A673 (cell line): ENCODE data around the gene ATP7B. TPM values are rescaled to one million over a fixed set of nuclear protein-coding genes. Genes with fewer than 3 reads are reported as not detected.

Experiments
- BruUV-seq: library from RNA; stranded (reverse); fragments of 400-500 nt; replicated peaks from 2 replicates; lab custom pipeline; 2021; lab: Mats Ljungman, UMichigan
- CTCF ChIA-PET: fragments of 300-600 bp; sonication (Branson Sonifier 250); formaldehyde crosslinking; loops from one replicate; lab custom pipeline; 2022; ENCODE audit warnings: antibody characterized with exemption; lab: Charles Lee
- POLR2A ChIA-PET: fragments of 300-600 bp; sonication (Branson Sonifier 250); formaldehyde crosslinking; loops from one replicate; lab custom pipeline; 2022; ENCODE audit warnings: antibody characterized with exemption; ENCODE audit not compliant: low non-redundant PET; lab: Charles Lee
- DNase-seq: peaks from one replicate; pipeline ENCODE4 v3.0.0-alpha.2; 2015; ENCODE audit warnings: low spot score
- H3K27ac ChIP-seq: fragments of 200-600 bp; sonication (generic); 2 replicates; pipeline ENCODE4 v1.5.1; 2016; ENCODE audit warnings: mixed run types, low read depth, mild to moderate bottlenecking, mixed read lengths, antibody characterized with exemption, low read length; ENCODE audit not compliant: poor library complexity, severe bottlenecking
- H3K27me3 ChIP-seq: fragments of 200-600 bp; sonication (generic); replicated peaks from 2 replicates; pipeline ENCODE4 v1.6.1; 2017; ENCODE audit warnings: mixed run types, low read depth, mild to moderate bottlenecking, mixed read lengths, antibody characterized with exemption, low read length; ENCODE audit not compliant: insufficient read depth, poor library complexity
- H3K36me3 ChIP-seq: fragments of 200-600 bp; sonication (generic); 2 replicates; pipeline ENCODE4 v1.6.1; 2016; ENCODE audit warnings: mixed run types, mild to moderate bottlenecking, mixed read lengths, antibody characterized with exemption, low read length; ENCODE audit not compliant: insufficient read depth, poor library complexity, severe bottlenecking
- H3K4me1 ChIP-seq: fragments of 200-600 bp; sonication (generic); 2 replicates; pipeline ENCODE4 v1.6.1; 2017; ENCODE audit warnings: mixed run types, mild to moderate bottlenecking, mixed read lengths, antibody characterized with exemption, low read length; ENCODE audit not compliant: insufficient read depth, poor library complexity, severe bottlenecking
- H3K4me3 ChIP-seq: fragments of 200-600 bp; sonication (generic); 2 replicates; pipeline ENCODE4 v1.5.1; 2016; ENCODE audit warnings: low read depth, mixed run types, mild to moderate bottlenecking, mixed read lengths, low read length; ENCODE audit not compliant: poor library complexity, severe bottlenecking
- H3K9me3 ChIP-seq: fragments of 200-600 bp; sonication (generic); 2 replicates; pipeline ENCODE4 v1.6.1; 2016; ENCODE audit warnings: mixed run types, low read depth, mild to moderate bottlenecking, mixed read lengths, antibody characterized with exemption, low read length; ENCODE audit not compliant: poor library complexity, severe bottlenecking
- EZH2 ChIP-seq: fragments of 200-600 bp; sonication (generic); IDR thresholded peaks from 2 replicates; pipeline ENCODE4 v1.6.1; 2017; ENCODE audit warnings: borderline replicate concordance, low read depth, mild to moderate bottlenecking, mixed read lengths, antibody characterized with exemption, low read length; ENCODE audit not compliant: poor library complexity, severe bottlenecking
- intact Hi-C: fragments of 100-400 bp; cut with micrococcal nuclease; formaldehyde crosslinking; loops from one replicate; pipeline ENCODE4 v1.10.0; 2022; ENCODE audit not compliant: unreplicated experiment
- total RNA-seq: library from RNA; stranded (reverse); gene quantifications from 2 replicates; pipeline ENCODE4 v1.2.3, GENCODE V29; 2021
- TF ChIP-seq, protein P1 (sequence below): fragments of 300-800, 200-600 bp; sonication (generic); conservative IDR thresholded peaks from 2 replicates; pipeline ENCODE4 v1.5.1; 2017; ENCODE audit warnings: low read depth, mild to moderate bottlenecking, antibody characterized with exemption, low read length, moderate library complexity, mixed read lengths

The ATP7B gene
- total RNA-seq, 1 experiment from 2014 or later = 2.9 TPM

DNA sequence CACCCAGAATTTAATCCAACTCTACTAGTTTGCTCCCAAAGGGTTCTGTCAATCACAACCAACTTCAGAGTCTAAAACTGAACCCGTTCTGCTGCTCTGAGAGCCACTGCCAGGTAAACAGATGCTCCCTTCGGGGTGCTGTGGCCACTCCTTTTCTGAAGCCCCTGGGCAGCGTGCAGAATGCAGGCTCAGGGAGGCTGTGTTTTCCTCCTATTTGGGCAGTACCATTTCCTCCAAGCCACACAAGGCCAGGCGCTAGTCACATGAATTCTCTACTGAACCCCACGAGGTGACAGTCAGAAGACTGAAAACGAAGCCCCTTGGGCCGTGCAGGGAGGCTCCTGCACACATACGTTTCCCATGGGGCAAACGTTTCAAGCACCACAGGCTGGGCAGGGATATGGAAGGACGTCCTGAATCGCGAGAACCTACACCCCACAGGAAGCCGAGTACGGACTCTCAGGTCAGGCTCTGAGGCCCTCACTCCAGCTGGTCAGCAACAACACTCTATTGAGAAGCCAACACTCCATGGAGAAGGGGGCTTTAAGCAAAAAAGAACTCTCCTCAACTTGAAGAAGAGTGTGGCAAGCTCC lies 77.7 kb downstream of the ATP7B start:
- intact Hi-C loops = loop anchor here (10.0 kb wide), 1 partner anchor 301 kb away; no protein-coding TSS in a partner anchor
- TF ChIP-seq, protein P1, sequence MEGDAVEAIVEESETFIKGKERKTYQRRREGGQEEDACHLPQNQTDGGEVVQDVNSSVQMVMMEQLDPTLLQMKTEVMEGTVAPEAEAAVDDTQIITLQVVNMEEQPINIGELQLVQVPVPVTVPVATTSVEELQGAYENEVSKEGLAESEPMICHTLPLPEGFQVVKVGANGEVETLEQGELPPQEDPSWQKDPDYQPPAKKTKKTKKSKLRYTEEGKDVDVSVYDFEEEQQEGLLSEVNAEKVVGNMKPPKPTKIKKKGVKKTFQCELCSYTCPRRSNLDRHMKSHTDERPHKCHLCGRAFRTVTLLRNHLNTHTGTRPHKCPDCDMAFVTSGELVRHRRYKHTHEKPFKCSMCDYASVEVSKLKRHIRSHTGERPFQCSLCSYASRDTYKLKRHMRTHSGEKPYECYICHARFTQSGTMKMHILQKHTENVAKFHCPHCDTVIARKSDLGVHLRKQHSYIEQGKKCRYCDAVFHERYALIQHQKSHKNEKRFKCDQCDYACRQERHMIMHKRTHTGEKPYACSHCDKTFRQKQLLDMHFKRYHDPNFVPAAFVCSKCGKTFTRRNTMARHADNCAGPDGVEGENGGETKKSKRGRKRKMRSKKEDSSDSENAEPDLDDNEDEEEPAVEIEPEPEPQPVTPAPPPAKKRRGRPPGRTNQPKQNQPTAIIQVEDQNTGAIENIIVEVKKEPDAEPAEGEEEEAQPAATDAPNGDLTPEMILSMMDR = no peak
- TF ChIP-seq EZH2 = no peak
- Histone ChIP-seq H3K27me3 (no peaks in the 10 kb centered on the region), H3K4me3 (no peak overlapping the region), H3K9me3 (no peaks in the 10 kb centered on the region), H3K27ac (no peak overlapping the region), H3K4me1 (no peaks in the 10 kb centered on the region), H3K36me3 (no peaks in the 10 kb centered on the region)
- CTCF ChIA-PET = no interaction called here
- POLR2A ChIA-PET = no interaction called here
- no peak for DNase-seq
- BruUV-seq = no TSS peak

GRCh38 chr13:51932231-51932630 lies 79.0 kb downstream of the ATP7B start:
- no peak for TF ChIP-seq EZH2
- TF ChIP-seq, protein P1 = no peak
- no peak overlapping the region for H3K27ac ChIP-seq
- ChIA-PET CTCF (no interaction called here), POLR2A (no interaction called here)
- BruUV-seq = no TSS peak
- no peaks in the 10 kb centered on the region for H3K9me3 ChIP-seq
- DNase-seq = no peak
- intact Hi-C loops = loop anchor here (10.0 kb wide), 1 partner anchor 303 kb away; no protein-coding TSS in a partner anchor
- no peak overlapping the region for H3K4me3 ChIP-seq
- H3K27me3 ChIP-seq = no peaks in the 10 kb centered on the region
- H3K4me1 ChIP-seq = no peaks in the 10 kb centered on the region
- no peaks in the 10 kb centered on the region for H3K36me3 ChIP-seq

- no peaks in the 10 kb centered on the region for H3K36me3 ChIP-seq
- no peaks in the 10 kb centered on the region for H3K27me3 ChIP-seq
- DNase-seq = no peak
- no peaks in the 10 kb centered on the region for H3K9me3 ChIP-seq
- CTCF ChIA-PET = no interaction called here
- intact Hi-C loops = loop anchor here (10.0 kb wide), 1 partner anchor 303 kb away; no protein-coding TSS in a partner anchor
- BruUV-seq = no TSS peak
- no peak for TF ChIP-seq EZH2
- TF ChIP-seq, protein P1 = no peak
- H3K4me1 ChIP-seq = no peaks in the 10 kb centered on the region
- no peak overlapping the region for H3K4me3 ChIP-seq
- no peak overlapping the region for H3K27ac ChIP-seq
- POLR2A ChIA-PET = interaction anchor here (0.7 kb wide), 1 partner anchor 100 kb away, joined by 8 read pairs; no protein-coding TSS in a partner anchor
Observed at GRCh38 chr13:51931606-51932005, 79.6 kb downstream of the ATP7B start.
